IPS-18c (cell line): ENCODE measurements around the gene GOLGA6L24.
"Not testable (repeated sequence)": the region's sequence is repeated elsewhere in the genome, so short reads cannot be mapped to it uniquely, and the experiment has no call there.

Experiments used
- H3K4me3 ChIP-seq: 2 replicates; pipeline ENCODE4 v1.7.0; 2013; ENCODE audit warnings: low read depth, mild to moderate bottlenecking, low read length, moderate library complexity; ENCODE audit not compliant: insufficient read depth
- H3K9me3 ChIP-seq: one replicate; pipeline ENCODE4 v1.6.1; 2013; ENCODE audit warnings: mild to moderate bottlenecking, low read length, moderate library complexity; ENCODE audit not compliant: control insufficient read depth, insufficient read depth

GOLGA6L24 gene, protein sequence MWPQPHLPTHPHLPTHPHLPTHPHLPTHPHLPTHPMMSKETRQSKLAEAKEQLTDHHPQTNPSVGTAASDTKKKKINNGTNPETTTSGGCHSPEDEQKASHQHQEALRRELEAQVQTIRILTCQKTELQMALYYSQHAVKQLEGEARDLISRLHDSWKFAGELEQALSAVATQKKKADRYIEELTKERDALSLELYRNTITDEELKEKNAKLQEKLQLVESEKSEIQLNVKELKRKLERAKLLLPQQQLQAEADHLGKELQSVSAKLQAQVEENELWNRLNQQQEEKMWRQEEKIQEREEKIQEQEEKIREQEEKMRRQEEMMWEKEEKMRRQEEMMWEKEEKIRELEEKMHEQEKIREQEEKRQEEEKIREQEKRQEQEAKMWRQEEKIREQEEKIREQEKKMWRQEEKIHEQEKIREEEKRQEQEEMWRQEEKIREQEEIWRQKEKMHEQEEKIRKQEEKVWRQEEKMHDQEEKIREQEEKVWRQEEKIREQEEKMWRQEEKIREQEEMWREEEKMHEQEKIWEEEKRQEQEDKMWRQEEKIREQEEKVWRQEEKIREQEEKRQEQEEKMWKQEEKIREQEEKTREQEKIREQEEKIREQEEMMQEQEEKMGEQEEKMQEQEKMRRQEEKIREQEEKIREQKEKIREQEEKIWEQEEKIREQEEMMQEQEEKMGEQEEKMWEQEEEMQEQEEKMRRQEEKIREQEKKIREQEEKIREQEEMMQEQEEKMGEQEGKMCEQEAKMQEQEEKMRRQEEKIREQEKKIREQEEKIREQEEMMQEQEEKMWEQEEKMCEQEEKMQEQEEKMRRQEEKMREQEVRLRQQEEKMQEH

DNA sequence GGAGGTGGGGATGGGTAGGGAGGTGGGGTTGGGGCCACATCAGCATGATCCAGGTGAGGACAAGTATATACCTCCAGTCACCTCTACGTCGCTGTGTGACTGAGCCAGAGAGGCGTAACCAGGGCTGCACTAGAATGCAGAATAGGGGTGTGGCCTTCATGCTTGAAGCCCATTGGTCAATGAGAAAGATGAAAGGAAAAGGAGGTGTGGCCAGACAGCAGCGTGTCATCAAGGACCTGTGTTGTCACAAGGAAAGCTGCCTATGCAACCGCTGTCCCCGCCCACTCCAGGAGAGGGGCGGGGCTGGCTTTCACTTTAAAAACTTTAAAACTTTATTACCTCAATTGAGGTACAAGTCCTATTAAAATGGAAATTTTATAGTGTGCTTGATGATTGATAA lies at the start of gene GOLGA6L24:
Gene GOLGA6L24, minus strand, starts transcription at position 101 of the 400 bp plus-strand sequence. Its CDS starts 61 bp downstream, at position 40.
- not testable (repeated sequence) for H3K4me3 ChIP-seq

DNA sequence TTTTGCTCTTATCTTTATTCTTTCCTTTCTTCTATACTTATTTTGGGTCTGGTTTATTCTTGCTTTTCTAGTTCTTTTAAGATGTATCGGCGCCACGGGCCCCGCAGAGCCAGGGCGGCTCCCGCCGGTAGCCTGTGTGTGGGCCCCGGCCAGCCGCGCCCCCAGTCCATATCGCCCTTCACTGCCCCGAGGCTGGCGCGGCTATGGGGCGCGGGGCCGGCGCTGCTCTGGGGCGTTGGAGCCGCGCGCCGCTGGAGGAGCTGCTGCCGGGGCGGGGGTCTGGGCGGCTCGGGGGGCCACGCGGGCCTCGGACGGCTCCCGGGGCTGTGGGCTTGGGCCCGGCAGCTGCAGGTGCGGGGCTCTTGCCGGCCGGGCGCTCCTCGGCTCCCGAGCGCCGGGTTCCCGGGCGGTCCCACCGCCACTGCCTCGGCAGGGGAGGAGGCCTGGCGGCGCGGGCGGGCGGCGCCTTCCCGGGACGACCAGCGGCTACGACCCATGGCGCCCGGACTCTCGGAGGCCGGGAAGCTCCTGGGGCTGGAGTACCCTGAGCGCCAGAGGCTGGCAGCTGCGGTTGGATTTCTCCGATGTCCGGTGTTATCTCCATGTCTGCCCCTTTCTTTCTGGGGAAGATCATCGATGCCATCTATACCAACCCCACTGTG lies 45.0 kb upstream of the GOLGA6L24 start:
- not testable (repeated sequence) for H3K9me3 ChIP-seq, H3K4me3 ChIP-seq

More for the DNA sequence above, at the start of gene GOLGA6L24:
- not testable (repeated sequence) for H3K9me3 ChIP-seq

DNA sequence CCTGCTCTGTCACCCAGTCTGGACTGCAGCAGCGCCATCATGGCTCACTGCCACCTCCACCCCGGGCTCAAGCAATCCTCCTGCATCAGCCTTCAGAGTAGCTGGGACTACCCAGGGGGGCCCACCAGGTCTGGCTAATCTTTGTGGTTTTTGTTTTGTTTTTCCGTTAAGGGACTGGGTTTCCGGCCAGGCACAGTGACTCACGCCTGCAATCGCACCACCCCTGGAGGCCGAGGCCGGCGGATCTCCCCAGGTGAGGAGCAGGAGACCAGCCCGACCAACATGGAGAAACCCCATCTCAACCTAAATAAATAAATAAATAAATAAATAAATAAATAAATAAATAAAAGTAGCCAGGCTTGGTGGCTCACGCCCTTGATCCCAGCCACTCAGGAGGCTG lies 38.1 kb upstream of the GOLGA6L24 start:
- H3K9me3 ChIP-seq, H3K4me3 ChIP-seq: not testable (repeated sequence)

DNA sequence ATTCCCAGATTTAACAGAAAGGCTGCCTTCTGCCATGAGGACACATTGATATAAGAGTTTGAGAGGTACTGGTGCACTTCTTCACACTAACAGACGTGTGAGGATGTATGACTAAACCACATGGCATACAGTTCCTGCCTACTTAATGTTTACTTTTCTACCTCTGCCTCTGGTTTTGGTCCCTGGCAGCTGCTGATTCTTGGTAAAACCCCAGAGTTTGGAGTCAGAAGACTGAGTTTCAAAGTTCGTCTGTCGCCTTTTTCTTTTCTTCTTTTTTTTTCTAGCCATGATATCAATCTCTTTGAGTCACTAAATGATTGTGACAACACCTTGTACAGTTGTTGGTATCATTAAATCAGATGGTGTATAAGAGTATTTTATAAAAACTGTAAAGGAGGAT lies 22.2 kb upstream of the GOLGA6L24 start:
- not testable (repeated sequence) for H3K4me3 ChIP-seq, H3K9me3 ChIP-seq

DNA sequence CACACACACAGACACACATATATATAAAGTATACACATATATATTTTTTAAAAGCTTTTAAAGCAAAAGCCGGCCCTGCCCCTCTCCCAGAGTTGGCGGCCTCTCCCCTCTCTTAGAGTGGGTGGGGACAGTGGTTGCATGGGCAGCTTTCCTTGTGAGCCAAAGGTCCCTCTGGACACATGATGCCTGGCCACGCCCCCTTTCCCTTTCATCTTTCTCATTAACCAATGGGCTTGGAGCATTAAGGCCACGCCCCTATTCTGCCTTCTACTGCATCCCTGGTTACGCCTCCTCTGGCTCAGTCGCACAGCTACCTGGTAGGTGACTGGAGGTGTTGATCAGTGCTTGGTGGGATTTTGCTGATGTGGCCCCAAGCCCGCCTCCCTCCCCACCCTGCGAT lies 20.5 kb upstream of the GOLGA6L24 start, which contains the start of gene GOLGA8F:
Gene GOLGA8F, plus strand, starts transcription at position 301 of the 400 bp plus-strand sequence. Its CDS starts 98 bp downstream, at position 399.
- H3K4me3 ChIP-seq, H3K9me3 ChIP-seq: not testable (repeated sequence)

DNA sequence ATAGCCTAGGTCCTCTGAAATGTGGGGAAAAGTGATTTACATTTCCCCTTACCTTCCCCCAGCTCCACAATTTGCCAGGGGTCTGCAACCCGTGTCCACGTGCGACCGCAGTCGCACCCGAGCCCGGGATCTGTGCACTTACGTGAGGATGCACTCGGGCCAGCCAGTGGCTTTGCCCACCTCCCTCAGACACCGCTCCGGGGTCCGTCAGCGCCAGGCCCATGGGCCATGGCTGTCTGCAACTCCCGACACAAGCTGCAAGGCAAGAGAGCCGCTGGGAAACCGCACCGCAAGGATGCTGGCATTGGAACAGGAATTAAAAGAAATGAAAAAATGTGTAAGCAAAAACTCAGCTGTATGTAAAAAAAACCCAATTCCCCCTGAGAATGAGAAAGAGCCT lies 7.6 kb upstream of the GOLGA6L24 start:
- H3K9me3 ChIP-seq, H3K4me3 ChIP-seq: not testable (repeated sequence)

DNA sequence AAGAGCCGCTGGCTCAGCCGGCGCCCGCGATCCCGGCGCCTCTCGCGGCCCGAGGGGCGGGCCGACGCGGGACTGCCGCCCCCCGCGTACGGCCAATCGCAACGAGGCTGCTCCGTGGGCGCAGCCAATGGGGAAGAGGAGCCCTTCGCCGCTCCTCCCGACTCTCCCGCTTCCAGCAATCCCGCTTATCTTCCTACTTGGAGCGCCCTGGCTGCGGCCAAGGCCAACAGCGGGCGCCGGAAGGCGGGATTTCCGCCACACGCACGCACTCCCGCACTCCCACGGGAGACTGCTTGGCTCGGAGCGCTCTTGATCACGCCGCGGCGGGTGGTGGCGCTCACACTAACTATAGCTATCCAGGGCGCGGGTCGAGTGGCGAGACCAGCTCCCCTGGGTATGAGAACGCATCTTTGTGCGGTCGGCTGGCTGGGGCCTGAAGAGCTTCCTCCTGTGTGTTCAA lies 35.7 kb downstream of the GOLGA6L24 start, which contains the start of gene HERC2:
Gene HERC2, minus strand, starts transcription at position 51 of the 460 bp plus-strand sequence. CDS start 746 bp downstream, outside the sequence.
- not testable (repeated sequence) for H3K4me3 ChIP-seq, H3K9me3 ChIP-seq

DNA sequence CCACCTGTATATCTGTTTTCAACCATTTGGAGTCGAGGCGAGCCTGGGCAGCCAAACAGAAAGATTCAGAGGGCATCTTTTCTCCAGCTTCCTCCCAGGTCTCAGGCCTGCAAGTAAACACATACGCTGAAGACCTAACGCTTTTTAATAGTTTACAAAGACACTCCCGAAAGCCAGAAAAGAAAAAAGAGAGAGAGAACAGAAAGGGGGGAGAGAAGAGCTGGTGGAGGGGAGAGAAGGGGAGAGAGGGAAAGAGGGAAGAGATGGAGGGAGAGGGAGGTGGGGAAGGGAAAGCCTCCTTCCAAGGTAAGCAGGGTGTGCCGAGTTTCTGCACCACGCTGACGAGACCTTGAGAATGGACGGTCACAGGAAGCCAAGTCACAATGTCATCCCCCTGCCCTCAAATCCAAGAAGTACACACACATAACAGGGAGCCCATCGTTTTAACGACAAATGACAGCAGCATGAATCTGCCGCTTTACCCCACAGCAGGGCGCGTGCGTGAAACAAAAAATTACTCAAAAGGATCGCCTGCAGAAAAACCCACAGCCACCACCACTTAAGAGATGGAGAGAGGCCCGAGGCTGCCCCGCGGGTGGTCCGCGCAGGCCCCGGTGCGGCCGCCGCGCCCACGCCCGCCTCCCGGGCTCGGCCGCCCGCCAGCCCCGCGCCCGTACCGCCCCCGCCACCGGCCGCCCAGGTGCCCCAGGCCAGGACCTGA lies 36.4 kb downstream of the GOLGA6L24 start:
- not testable (repeated sequence) for H3K9me3 ChIP-seq, H3K4me3 ChIP-seq

DNA sequence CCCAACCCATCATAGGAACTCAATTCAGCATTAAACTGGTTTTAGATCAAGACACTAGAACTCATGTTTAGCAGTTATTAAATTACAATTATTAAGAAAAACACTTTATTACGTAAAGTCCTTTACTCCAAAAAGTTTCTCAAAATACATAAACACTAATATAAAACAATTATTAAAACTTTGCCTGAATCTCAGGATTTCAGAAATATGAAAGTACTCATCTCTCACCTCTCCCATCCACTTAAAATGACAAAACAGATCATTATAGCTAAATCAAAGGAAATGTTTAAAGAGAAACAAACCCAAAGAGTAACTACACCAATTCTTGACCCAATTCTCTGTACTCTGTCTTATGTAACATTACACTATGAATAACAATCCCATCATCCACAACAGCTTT lies 38.2 kb downstream of the GOLGA6L24 start:
- H3K9me3 ChIP-seq, H3K4me3 ChIP-seq: not testable (repeated sequence)

DNA sequence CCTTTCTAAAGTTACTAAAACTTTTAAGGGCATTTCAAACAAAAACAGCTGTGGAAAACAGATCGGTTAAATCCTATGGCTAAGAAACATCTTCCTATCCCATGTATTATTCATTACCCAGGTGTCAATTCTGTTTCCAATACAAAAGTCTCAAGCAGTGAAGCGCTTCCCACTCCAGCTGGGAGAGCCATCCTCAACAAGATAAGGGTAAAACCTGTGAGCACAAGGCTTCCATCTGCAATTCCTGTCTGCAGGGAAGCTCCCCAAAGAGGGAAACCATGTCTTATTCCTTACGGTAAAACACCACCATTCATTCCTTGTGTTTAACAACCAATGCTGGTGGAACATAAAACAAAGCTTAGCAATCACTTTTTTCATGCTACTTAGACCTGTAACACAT lies 39.1 kb downstream of the GOLGA6L24 start:
- not testable (repeated sequence) for H3K9me3 ChIP-seq, H3K4me3 ChIP-seq

DNA sequence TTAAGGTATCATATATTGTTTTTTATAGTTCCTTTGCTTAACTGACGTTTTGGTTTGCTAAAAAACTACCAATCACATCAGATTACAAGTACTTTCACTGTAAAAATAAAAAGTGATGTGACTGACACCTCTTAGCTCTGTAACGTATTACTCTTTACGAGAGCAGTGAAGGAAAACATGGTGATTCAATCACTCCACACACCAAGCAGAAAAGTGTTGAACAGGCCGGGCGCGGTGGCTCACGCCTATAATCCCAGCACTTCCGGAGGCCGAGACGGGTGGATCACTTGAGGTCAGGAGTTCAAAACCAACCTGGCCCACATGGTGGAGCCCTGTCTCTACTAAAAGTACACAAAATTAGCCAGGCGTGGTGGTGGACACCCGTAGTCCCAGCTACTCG lies 39.8 kb downstream of the GOLGA6L24 start:
- H3K9me3 ChIP-seq, H3K4me3 ChIP-seq: not testable (repeated sequence)

DNA sequence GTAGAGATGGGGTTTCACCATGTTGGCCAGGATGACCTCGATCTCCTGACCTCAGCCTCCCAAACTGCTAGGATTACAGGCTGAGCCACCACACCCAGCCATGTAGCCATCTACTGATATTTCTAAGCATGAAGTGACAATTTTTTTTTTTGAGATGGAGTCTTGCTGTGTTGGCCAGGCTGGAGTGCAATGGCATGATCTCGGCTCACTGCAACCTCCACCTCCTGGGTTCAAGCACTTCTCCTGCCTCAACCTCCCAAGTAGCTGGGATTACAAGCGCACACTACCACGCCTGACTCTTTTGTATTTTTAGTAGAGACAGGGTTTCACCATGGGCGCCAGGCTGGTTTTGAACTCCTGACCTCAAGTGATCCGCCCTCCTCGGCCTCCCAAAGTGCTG lies 40.9 kb downstream of the GOLGA6L24 start:
- not testable (repeated sequence) for H3K4me3 ChIP-seq, H3K9me3 ChIP-seq

DNA sequence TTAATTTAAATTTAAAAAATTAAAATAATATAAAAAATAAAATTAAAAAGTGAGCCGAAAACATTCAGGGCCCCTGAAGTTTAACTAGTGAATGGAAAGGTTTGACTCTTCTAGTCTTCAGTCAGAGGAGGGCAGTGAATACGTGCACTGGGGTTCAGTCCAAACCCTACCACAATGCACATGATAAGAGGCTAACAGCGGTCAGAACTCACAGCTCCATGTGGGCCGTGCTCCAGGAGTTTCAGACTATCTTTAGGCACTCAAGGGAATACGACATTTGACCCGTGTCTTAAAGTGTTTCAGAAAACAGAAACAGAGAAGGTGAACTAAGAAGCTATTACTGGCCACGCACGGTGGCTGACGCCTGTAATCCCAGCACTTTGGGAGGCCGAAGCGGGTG lies 47.4 kb downstream of the GOLGA6L24 start:
- not testable (repeated sequence) for H3K4me3 ChIP-seq, H3K9me3 ChIP-seq

DNA sequence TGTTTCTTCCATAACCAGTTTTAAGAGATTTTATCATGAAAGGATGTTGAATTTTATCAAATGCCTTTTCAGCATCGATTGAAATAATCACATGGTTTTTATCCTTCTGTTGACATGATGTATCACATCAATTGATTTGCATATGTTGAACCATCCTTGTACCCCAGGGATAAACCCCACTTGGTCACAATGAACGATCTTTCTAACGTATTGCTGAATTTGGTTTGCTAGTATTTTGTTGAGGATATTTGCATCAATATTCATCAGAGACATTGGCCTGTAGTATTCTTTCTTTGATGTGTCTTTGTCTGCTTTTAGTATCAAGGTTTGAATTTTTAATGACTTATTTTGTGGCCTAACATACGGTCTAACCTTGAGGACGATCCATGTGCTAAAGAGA lies 49.2 kb downstream of the GOLGA6L24 start:
- not testable (repeated sequence) for H3K4me3 ChIP-seq, H3K9me3 ChIP-seq
